HL-60/S4 (cell line): ENCODE measurements around the gene CANX.
"Not testable (repeated sequence)": the region's sequence is repeated elsewhere in the genome, so short reads cannot be mapped to it uniquely, and the experiment has no call there.

Experiments used
- in situ Hi-C: fragments of 300-500 bp; cut with MboI; formaldehyde crosslinking; loops from 2 replicates; pipeline ENCODE4 v1.14.3; 2022; ENCODE audit warnings: low sequenced_read_pairs

Gene CANX, protein sequence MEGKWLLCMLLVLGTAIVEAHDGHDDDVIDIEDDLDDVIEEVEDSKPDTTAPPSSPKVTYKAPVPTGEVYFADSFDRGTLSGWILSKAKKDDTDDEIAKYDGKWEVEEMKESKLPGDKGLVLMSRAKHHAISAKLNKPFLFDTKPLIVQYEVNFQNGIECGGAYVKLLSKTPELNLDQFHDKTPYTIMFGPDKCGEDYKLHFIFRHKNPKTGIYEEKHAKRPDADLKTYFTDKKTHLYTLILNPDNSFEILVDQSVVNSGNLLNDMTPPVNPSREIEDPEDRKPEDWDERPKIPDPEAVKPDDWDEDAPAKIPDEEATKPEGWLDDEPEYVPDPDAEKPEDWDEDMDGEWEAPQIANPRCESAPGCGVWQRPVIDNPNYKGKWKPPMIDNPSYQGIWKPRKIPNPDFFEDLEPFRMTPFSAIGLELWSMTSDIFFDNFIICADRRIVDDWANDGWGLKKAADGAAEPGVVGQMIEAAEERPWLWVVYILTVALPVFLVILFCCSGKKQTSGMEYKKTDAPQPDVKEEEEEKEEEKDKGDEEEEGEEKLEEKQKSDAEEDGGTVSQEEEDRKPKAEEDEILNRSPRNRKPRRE

DNA sequence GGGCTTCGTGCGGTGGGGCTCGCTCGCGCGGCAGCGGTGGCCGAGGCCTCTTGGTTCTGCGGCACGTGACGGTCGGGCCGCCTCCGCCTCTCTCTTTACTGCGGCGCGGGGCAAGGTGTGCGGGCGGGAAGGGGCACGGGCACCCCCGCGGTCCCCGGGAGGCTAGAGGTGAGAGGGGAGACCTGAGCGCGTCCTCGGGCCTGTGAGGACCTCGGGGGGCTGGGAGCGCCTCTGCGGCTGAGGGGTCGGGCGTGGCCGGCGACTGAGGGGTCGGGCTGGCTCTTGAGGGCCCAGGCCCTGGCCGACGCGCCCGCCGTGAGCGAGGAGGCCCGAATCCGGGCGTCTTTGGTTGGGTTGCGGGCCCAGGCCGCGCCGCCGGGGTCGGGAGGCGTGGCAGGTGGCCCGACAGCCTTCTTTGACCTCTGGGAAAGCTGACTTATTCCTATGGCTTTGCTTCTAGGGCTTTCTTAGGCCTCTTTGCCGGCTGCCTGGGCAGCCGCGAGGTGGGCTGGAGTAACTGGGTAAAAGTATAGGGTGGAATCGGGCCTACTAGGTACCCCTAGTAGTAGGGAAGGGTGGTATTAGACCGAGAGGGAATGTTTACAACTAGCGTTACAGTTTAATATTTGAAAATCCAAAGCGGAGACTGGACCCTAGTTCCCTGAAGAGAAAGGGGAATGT, at the start of gene CANX:
Gene CANX, plus strand, starts transcription at position 33 of the 681 bp plus-strand sequence. CDS start 6,715 bp downstream, outside the sequence.
- in situ Hi-C loops = no loop called here

DNA sequence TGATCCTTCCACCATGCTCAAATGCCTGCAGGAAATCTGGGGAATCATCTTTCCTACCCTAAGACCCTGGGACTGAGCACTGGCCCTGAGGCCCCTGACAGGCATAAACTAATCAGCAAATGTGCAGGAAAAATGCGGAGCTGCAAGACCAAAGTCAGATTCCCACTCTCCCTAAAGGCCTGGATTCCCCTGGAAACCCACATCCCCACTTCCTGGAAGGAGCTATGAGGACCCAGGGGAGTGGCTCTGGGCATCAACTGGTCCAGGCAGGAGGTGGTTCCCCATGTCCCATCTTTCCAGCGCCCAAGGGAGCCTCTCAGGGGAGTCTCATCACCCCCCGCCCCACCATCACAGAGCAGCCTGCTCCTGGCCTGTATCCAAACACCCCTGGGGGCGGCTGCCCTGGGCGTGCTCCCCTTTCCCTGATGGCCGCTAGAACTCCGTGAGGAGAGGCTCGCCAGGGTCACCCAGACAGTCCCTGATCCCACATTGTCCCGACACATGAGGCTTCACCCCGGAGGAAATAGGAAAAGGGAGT, 49.5 kb upstream of the CANX start:
- in situ Hi-C loops = not testable (repeated sequence)

DNA sequence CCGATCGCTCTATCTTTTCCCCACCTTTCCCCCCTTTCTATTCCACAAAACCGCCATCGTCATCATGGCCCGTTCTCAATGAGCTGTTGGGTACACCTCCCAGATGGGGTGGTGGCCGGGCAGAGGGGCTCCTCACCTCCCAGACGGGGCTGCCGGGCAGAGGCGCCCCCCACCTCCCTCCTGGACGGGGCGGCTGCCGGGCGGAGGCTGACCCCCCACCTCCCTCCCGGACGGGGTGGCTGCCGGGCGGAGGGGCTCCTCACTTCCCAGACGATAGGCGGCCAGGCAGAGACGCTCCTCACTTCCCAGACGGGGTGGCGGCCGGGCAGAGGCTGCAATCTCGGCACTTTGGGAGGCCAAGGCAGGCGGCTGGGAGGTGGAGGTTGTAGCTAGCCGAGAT, 48.5 kb upstream of the CANX start:
- in situ Hi-C loops = not testable (repeated sequence)

DNA sequence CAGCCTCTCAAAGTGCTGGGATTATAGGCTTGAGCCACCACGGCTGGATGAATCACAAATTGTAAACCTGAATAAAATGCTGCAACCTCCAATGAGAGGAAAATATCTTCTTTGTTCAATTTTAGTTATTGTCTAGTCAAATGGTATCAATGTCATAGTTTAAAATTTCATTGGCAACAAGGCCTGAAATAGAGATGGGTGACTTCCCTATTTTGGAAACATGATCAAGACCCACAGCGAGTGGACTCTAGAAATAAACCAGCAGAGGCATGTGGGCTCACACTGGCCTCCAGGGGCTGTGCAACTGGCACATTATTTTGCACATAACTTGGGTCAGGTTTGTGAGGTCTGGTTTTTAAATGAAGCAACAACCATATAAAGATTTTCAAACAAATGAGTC, 45.6 kb upstream of the CANX start:
- in situ Hi-C loops = not testable (repeated sequence)

DNA sequence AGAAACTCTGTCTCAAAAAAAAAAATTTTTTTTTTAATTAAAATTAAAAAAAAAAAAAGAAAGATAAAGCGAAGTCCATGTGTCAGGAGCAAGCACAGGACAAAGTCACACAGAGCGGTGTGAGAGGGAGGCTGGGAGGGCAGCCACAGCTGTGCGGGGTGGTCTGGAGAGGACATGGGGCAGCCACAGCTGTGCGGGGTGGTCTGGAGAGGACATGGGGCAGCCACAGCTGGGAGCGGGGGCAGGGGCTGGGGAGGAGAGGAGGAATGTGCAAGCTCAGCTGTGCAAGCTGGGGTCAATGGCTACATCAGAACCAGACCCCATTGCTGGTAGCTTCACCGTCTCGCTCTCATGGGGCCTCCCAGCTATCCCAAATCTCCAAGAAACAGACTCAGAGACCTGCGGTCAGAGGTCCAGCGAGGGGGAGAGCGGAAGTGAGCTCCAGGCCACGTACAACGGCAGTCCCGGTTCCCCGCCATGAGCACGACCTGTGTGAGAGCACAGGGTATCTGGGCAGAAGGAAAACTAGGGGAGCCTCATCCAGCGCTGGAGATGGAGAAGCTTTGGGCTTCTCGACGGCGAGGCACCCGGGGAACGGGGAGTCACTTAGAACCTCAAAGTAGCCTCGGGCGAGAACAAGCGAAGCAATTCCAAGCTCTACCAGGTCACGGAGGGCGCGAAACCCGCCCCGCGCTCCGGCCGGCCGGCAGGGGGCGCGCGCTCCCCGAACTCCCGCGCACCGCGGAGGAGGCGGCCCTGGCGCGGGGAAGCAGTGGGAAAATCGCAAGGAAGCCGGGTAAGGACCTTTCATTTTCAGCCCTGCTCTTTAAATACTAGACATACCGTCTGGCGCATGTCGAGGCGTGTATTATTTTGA, 41.2 kb upstream of the CANX start:
- in situ Hi-C loops = not testable (repeated sequence)

DNA sequence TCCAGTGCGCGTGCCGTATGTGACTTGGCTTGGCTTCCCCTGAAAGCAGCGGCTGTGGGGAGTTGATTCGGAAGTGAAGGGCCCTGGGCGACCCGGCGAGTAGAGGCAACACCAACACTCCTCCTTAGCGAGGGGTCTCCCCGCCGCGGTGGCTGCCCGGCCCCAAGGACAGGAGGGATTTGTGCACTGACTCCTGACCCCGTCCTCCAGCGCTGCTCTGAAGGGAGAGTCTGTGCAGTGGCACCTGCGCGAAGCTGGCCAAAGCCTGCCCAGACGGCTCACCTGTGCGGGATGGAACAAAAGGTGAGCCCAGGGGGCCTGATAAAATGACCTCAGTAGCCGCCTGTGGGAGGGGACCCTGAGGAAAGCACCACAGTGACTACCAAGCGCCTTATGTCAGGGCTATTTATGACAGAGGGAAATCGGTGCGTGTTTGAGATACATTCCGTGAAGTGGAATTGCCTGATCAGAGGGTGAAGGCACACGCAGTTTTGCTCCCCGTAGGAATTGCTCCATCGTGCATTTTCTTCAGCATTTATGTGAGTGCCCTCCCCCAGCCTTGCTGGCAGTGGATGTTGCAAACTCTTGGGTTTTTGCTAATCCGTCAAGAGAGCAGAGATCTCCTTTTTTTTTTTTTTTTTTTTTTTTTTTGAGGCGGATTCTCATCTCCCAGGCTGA, 40.4 kb upstream of the CANX start:
- in situ Hi-C loops = not testable (repeated sequence)

DNA sequence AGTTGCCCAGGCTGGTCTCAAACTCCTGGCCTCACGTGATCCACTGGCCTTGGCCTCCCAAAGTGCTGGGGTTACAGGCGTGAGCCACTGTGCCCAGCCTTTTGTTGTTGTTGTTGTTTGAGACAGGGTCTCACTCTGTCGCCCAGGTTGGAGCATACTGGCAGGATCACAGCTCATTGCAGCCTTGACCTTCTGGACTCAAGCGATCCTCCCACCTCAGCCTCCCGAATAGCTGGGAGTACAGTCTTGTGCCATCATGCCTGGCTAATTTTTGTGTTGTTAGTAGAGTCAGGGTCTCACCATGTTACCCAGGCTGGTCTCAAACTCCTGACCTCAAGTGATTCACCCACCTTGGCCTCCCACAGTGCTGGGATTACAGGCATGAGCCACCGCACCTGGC, 37.1 kb upstream of the CANX start:
- in situ Hi-C loops = not testable (repeated sequence)

DNA sequence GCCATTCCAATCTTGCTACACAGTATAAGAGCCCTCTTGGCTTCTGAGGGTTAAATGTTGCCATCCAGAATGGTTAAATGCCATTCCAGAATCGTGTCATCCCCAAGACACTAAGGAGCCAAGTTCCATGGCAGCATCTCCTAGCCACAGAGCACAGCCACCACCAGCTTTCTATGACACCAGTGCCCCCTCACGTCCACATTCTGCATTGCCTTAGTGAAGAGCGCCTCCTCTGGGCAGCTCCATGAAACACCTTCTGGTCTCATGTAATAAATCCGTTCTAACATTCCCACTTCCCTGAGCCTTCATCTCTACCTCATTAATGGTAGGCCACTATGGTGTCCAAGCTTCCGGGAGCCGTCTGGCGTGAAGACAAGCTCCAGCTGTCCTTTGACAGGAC, 30.4 kb upstream of the CANX start:
- in situ Hi-C loops = no loop called here

DNA sequence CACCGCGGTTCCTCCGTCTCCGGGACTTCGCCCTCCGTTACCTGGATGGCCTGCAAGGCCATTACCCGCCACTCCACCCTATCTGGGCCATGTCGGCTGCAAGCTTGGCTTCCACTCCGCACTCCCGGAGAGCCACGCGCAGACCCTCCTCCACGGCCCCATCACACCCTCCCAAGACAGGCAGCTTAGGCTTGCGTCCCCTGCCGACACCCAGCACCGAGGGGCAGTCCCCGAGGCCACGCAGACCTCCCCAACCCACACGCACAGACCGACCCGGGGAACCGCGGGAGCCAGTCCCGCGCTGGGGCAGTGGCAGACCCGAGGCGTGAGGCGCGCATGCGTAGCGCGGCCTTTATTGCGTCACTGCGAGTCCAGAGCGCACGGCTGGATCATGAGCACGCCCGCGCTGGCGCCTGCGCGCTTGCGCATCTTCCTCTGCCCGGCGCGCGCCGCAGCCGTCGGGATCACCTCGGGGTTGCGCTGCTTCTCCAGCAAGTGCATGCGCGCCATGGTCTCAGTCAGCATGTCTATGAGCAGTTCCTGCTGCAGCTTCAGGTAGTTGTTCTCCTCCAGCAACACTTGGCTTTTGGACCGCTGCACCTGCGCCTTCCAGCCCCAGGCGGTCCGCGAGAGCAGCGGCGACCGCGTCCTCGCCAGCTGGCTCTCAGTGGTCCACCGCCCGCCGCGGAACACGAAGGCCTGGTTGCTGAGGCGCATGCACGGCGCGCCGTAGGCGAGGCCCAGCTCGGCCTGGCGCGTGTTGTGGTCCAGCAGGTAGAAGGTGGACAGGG, 20.3 kb upstream of the CANX start:
- in situ Hi-C loops = no loop called here

DNA sequence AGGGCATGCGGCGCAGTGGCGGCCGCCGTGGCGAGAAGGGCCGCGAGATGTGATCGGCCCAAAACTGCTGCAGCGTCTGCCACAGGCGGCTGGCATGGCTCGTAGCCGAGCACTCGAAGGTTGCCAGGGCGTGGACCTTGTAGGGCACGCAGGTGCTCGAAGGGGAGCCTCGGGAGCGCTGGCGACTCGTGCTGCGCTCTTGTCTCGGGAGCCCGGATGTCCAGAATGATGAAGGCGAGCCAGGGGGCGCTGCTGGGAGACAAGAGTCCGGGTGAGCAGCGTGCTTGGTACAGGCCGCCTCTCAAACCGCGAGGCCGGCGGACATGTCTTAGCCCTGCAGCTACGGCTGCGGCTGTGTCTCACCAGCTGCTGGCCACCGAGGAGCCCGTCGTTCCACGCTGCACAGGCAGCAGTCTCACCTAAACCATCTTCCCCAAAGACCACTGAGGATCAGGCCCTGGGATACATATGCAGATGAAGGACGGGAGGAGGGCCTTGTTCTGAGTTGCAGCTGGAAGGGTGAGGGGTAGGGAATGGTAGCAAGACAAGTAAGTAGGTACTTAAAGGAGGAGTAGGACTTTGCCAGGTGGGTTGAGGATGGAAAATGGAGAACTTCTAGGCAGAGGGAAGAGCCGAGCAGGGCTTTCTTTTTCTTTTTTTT, 19.6 kb upstream of the CANX start:
- in situ Hi-C loops = no loop called here

DNA sequence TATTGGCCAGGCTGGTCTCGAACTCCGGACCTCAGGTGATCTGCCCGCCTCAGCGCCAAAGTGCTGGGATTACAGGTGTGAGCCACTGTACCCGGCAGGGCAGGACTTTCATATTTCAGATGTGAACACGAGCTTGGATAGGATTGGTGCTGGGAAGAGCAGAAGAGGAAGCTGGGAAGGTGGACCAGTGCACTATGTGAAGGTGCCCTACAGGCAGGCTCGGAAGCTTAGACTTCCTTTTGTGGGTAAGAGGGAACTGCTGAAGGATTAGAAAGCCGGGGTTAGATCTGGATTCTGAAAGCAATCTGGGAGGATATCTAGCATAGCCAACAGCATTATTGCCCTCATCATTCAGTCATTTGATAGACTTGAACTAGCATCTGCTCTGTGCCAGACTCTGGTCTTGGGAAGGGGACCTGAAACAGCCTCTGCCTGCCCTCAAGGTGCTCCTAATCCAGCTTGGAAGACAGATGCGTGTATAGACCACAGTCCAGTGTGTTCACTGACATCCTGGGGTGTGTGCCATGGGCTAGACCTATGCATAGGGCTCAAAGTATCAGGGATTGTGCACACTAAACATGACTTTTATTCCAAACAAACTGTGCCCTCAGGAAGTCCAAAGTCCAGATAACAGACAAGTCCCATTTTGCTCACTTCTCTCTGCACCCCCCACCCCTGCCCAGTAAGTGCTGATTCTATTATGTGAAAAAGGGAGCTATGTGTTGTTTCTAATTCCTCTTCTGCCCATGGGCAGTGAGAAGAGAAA, 18.6 kb upstream of the CANX start:
- in situ Hi-C loops = no loop called here

DNA sequence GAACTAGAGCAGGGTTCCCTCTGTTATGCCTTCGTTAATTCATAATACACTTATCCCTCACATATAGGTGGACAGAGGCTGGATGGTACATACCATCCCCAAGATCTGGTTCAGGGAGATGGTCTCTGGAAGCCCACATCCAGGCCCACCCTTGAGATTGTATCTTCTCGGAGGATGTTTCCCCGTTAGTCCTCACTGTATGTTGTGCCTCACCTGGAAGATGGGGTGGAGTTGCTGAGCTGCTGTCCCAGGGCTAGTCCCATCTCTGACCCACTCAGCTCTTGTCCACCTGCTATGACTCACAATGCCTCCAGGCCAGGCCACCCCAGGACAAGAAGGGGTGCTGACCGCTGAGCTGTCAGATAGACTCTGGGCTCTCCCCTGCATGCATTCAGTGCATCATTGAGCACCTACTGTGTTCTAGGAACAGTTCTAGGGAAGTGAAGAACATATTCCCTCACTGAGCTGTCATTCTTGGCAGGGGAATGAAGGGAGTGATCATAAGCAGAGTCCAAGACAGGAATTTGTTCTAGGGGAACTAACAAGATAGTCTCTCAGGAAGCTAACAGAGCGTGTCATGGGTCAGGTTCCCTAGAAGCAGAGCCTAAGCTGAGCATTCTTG, 17.9 kb upstream of the CANX start, which contains the start of gene CBY3:
Gene CBY3, minus strand, starts transcription at position 255 of the 622 bp plus-strand sequence. Its CDS starts 116 bp downstream, at position 139.
- in situ Hi-C loops = no loop called here

DNA sequence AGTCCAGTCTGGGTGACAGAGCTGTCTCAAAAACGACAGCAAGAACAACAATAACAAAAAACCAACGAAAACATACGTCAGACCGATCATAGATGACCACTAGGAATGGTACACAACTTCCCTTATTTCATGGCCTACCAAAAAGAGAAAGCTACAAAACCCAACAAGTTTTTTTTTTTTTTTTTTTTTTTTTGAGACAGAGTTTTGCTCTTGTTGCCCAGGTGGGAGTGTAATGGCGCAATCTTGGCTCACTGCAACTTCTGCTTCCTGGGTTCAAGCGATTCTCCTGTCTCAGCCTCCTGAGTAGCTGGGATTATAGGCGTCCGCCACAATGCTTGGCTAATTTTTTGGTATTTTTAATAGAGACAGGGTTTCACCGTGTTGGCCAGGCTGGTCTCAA, 9.6 kb upstream of the CANX start:
- in situ Hi-C loops = not testable (repeated sequence)

DNA sequence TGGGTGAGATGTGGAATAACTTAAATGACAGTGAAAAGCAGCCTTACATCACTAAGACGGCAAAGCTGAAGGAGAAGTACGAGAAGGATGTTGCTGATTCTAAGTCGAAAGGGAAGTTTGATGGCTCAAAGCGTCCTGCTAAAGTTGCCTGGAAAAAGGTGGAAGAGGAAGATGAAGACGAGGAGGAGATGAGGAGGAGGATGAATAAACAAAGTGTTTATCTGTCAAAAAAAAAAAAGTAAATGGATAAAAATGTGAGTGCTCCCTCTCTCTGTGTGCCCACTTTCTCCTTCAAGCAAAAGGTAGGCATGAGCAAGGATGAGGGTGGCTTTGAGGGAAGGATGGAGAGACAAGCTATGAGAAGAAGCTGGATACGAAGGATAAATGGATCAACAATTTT, 4.2 kb upstream of the CANX start:
- in situ Hi-C loops = no loop called here

DNA sequence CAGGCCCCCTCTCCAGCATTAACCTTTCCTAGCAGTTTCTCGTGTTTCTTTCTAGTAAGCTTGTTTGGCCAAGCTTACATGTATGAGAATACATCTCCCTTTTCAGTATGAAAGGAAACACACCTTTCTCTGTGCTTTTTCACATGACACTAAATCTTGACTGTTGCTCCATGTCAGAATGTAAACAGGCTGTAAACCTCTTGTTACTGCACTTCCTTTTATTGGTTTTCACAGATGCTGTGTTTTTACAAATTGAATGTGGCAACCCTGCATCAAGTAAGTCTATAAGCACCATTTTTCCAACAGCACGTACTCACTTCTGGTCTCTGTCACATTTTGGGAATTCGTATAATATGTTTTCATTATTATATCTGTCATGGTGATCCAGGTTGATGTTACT, 2.2 kb upstream of the CANX start:
- in situ Hi-C loops = no loop called here

DNA sequence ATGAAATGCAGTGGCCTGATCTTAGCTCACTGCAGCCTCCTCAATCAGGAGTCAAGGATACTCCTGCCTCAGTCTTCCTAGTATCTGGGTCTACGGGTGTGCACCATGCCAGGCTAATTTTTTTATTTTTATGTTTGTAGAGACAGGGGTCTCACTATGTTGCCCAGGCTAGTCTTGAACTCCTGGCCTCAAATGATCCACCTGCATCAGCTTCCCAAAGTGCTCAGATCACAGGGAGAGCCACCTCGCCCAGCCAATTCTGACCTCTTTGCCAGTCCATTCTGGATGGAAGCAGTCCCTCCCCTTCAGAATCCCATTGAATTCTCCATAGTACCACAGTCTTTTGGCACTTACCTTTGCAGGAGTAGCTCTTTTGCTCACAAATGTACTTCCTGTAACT, 1.7 kb upstream of the CANX start:
- in situ Hi-C loops = no loop called here

DNA sequence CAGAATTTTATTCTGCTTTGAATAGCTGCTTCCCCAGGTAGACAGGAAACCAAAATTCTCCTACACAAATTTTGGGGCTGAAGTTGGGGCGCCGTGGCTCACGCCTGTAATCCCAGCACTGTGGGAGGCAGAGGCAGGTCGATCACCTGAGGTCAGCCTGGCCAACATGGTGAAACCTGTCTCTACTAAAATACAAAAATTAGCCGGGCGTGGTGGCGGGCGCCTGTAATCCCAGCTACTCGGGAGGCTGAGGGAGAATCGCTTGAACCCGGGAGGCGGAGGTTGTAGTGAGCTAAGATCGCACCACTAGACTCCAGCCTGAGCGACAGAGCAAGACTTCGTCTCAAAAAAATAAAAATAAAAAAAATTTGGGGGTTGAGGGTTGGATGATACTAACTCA, 1.2 kb upstream of the CANX start:
- in situ Hi-C loops = not testable (repeated sequence)
